Gastroesophageal sphincter (tissue), 3 donors: ENCODE results near the gene SPACA7.

Experiments
- EP300 ChIP-seq: sonication (generic); formaldehyde crosslinking; IDR thresholded peaks from one replicate; pipeline ENCODE4 v1.6.1; 2017; ENCODE audit warnings: antibody characterized with exemption, mild to moderate bottlenecking
- POLR2A ChIP-seq, 2 donors: fragments of 450-650 bp; IDR thresholded peaks; one replicate each; pipeline ENCODE4 v1.6.1; 2017; ENCODE audit warnings: antibody characterized with exemption in 2 of 2, mild to moderate bottlenecking in 2 of 2, moderate library complexity in 1 of 2
- TF ChIP-seq, protein P1 (sequence below), 4 experiments: fragments of 200-600 bp in 2 of 4; fragments of 450-650 bp in 2 of 4; sonication (generic) in 1 of 4; IDR thresholded peaks; one replicate each; pipeline ENCODE4 v1.5.1; 2017 to 2019; ENCODE audit warnings: antibody characterized with exemption in 4 of 4, mild to moderate bottlenecking in 2 of 4, moderate library complexity in 2 of 4

DNA sequence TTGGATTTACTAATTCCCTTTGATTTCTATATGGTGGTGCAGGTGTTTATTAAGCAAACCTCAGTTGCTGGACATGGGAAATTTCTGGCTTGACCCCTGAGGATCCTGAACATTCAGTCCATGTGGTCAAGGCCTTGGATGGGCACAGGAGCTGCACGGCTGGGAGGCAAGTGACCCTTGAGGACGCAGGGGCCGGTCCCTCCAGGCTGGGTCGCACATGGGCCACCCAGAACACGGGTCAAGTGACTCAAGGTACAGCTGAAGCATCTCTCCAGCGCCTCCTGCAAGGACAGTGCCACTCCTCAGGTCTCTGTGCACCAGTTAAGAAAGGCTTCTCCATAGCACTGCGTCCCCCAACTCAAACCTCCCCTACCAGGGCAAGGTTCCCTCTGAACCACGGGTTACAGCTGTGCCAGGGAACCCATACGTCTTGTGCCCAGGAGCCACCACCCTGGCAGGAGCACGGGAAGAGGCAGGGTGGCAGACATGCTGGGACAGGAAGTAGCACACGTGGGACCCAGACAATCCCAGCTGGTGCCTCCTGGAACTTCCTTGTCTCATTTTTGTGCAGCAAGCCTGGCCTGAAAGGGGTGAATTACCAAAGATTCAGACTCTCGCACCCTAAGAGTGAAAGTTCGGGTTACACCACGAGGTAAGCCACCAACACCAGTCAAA is 93.1 kb downstream of the SPACA7 start:
- TF ChIP-seq, protein P1, sequence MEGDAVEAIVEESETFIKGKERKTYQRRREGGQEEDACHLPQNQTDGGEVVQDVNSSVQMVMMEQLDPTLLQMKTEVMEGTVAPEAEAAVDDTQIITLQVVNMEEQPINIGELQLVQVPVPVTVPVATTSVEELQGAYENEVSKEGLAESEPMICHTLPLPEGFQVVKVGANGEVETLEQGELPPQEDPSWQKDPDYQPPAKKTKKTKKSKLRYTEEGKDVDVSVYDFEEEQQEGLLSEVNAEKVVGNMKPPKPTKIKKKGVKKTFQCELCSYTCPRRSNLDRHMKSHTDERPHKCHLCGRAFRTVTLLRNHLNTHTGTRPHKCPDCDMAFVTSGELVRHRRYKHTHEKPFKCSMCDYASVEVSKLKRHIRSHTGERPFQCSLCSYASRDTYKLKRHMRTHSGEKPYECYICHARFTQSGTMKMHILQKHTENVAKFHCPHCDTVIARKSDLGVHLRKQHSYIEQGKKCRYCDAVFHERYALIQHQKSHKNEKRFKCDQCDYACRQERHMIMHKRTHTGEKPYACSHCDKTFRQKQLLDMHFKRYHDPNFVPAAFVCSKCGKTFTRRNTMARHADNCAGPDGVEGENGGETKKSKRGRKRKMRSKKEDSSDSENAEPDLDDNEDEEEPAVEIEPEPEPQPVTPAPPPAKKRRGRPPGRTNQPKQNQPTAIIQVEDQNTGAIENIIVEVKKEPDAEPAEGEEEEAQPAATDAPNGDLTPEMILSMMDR (IDR thresholded peaks at IDR 0.05) = no peak
- no peak for TF ChIP-seq POLR2A (IDR thresholded peaks at IDR 0.05)
- no peak for TF ChIP-seq EP300
